ENCODE results near the gene PLA2G15.

DNA sequence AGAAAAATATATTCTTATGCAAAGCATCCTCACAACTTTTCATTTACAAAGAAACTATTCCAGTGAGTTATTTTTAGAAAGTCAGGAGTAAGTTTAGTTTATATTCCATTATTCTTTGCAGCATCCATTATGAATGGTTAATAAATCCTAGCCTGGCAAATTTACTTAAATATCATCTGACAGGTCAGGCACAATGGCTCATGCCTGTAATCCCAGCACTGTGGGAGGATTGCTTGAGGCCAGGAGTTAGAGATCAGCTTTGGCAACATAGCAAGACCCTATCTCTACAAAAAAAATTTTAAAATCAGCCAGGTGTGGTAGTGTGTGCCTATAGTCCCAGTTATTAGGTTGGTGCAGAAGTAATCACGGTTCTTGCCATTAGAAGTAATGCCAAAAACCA, 22.1 kb upstream of the PLA2G15 start:
- TF ChIP-seq, protein P1, sequence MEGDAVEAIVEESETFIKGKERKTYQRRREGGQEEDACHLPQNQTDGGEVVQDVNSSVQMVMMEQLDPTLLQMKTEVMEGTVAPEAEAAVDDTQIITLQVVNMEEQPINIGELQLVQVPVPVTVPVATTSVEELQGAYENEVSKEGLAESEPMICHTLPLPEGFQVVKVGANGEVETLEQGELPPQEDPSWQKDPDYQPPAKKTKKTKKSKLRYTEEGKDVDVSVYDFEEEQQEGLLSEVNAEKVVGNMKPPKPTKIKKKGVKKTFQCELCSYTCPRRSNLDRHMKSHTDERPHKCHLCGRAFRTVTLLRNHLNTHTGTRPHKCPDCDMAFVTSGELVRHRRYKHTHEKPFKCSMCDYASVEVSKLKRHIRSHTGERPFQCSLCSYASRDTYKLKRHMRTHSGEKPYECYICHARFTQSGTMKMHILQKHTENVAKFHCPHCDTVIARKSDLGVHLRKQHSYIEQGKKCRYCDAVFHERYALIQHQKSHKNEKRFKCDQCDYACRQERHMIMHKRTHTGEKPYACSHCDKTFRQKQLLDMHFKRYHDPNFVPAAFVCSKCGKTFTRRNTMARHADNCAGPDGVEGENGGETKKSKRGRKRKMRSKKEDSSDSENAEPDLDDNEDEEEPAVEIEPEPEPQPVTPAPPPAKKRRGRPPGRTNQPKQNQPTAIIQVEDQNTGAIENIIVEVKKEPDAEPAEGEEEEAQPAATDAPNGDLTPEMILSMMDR (IDR thresholded peaks at IDR 0.05): no peak
- TF ChIP-seq TAF1 (IDR thresholded peaks at IDR 0.05; ENCODE audit: borderline replicate concordance, low read depth, low read length) (no peak), EZH2phosphoT487 (IDR thresholded peaks at IDR 0.05; ENCODE audit: borderline replicate concordance, low read depth) (no peak), EP300 (IDR thresholded peaks at IDR 0.05; ENCODE audit: borderline replicate concordance in 1 of 2, low read depth in 1 of 2, low read length in 1 of 2) (0 out of 4 replicates have a peak, but pooled peaks of 1 of the 2 experiments have one; percentile 41), NFIC (IDR thresholded peaks at IDR 0.05; ENCODE audit: borderline replicate concordance) (no peak), RCOR1 (IDR thresholded peaks at IDR 0.05; ENCODE audit: low read length) (no peak), SMC3 (IDR thresholded peaks at IDR 0.05; ENCODE audit: low read depth, low read length) (no peak), FOSL2 (IDR thresholded peaks at IDR 0.05; ENCODE audit: borderline replicate concordance, low read depth) (no peak), JUND (IDR thresholded peaks at IDR 0.05) (no peak), POLR2AphosphoS5 (IDR thresholded peaks at IDR 0.05; ENCODE audit: low read depth, low read length) (no peak)
- TF ChIP-seq, protein P2, sequence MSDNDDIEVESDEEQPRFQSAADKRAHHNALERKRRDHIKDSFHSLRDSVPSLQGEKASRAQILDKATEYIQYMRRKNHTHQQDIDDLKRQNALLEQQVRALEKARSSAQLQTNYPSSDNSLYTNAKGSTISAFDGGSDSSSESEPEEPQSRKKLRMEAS (IDR thresholded peaks at IDR 0.05; ENCODE audit: low read depth): no peak
- TF ChIP-seq, protein P3, sequence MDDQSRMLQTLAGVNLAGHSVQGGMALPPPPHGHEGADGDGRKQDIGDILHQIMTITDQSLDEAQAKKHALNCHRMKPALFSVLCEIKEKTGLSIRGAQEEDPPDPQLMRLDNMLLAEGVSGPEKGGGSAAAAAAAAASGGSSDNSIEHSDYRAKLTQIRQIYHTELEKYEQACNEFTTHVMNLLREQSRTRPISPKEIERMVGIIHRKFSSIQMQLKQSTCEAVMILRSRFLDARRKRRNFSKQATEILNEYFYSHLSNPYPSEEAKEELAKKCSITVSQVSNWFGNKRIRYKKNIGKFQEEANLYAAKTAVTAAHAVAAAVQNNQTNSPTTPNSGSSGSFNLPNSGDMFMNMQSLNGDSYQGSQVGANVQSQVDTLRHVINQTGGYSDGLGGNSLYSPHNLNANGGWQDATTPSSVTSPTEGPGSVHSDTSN (IDR thresholded peaks at IDR 0.05): no peak
- TF ChIP-seq, protein P4, sequence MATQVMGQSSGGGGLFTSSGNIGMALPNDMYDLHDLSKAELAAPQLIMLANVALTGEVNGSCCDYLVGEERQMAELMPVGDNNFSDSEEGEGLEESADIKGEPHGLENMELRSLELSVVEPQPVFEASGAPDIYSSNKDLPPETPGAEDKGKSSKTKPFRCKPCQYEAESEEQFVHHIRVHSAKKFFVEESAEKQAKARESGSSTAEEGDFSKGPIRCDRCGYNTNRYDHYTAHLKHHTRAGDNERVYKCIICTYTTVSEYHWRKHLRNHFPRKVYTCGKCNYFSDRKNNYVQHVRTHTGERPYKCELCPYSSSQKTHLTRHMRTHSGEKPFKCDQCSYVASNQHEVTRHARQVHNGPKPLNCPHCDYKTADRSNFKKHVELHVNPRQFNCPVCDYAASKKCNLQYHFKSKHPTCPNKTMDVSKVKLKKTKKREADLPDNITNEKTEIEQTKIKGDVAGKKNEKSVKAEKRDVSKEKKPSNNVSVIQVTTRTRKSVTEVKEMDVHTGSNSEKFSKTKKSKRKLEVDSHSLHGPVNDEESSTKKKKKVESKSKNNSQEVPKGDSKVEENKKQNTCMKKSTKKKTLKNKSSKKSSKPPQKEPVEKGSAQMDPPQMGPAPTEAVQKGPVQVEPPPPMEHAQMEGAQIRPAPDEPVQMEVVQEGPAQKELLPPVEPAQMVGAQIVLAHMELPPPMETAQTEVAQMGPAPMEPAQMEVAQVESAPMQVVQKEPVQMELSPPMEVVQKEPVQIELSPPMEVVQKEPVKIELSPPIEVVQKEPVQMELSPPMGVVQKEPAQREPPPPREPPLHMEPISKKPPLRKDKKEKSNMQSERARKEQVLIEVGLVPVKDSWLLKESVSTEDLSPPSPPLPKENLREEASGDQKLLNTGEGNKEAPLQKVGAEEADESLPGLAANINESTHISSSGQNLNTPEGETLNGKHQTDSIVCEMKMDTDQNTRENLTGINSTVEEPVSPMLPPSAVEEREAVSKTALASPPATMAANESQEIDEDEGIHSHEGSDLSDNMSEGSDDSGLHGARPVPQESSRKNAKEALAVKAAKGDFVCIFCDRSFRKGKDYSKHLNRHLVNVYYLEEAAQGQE (IDR thresholded peaks at IDR 0.05; ENCODE audit: low read depth, low read length): no peak
